WTC11 (cell line): ENCODE results near the gene ERGIC3. TPM values are rescaled to one million over a fixed set of nuclear protein-coding genes. Genes with fewer than 3 reads are reported as not detected.

Experiments
- ATAC-seq: fragments of 200-7000 bp; cut with Tn5 transposase; 2 replicates; pipeline ENCODE4 v1.10.0; 2021; ENCODE audit warnings: mild to moderate bottlenecking, moderate library complexity
- CTCF ChIA-PET: fragments of 300-600 bp; sonication (Branson Sonifier 250); formaldehyde crosslinking; loops from one replicate; lab custom pipeline; 2021; ENCODE audit warnings: antibody characterized with exemption; lab: Charles Lee
- POLR2A ChIA-PET: fragments of 350-600 bp; sonication (Branson Sonifier 250); formaldehyde crosslinking; loops from one replicate; lab custom pipeline; 2021; ENCODE audit warnings: antibody characterized with exemption; lab: Charles Lee
- DNase-seq: peaks from one replicate; pipeline ENCODE4 v3.0.0; 2021; ENCODE audit warnings: low spot score
- H3K27ac Mint-ChIP-seq: 2 replicates; pipeline ENCODE4 v1.8.0; 2021; ENCODE audit warnings: mixed read lengths
- H3K27me3 Mint-ChIP-seq: 2 replicates; pipeline ENCODE4 v1.8.0; 2021; ENCODE audit warnings: low read depth, mild to moderate bottlenecking, moderate library complexity, mixed read lengths
- H3K36me3 Mint-ChIP-seq: 2 replicates; pipeline ENCODE4 v1.8.0; 2021; ENCODE audit warnings: mixed read lengths
- H3K4me1 Mint-ChIP-seq: 2 replicates; pipeline ENCODE4 v1.8.0; 2022; ENCODE audit warnings: mixed read lengths
- H3K4me3 Mint-ChIP-seq: 2 replicates; pipeline ENCODE4 v1.8.0; 2021; ENCODE audit warnings: mild to moderate bottlenecking, moderate library complexity, mixed read lengths
- H3K9me3 Mint-ChIP-seq: 2 replicates; pipeline ENCODE4 v1.8.0; 2021; ENCODE audit warnings: mixed read lengths
- ESRRA ChIP-seq: sonication (generic); formaldehyde crosslinking; IDR thresholded peaks from 2 replicates; pipeline ENCODE4 v1.8.1; 2022; ENCODE audit warnings: mild to moderate bottlenecking, missing genetic modification reagents, borderline replicate concordance
- FOXP1 ChIP-seq: sonication (generic); formaldehyde crosslinking; IDR thresholded peaks from 2 replicates; pipeline ENCODE4 v1.8.0; 2022; ENCODE audit warnings: missing genetic modification reagents, mild to moderate bottlenecking, moderate library complexity, borderline replicate concordance
- GRHL2 ChIP-seq: fragments of 250-450 bp; sonication (Bioruptor Pico); IDR thresholded peaks from 2 replicates; pipeline ENCODE4 v1.8.0; 2022; ENCODE audit warnings: mild to moderate bottlenecking, moderate library complexity; ENCODE audit not compliant: insufficient replicate concordance, severe bottlenecking
- HMGA2 ChIP-seq: fragments of 250-450 bp; sonication (Bioruptor Pico); IDR thresholded peaks from 2 replicates; pipeline ENCODE4 v1.4.0; 2021; ENCODE audit warnings: mild to moderate bottlenecking, moderate library complexity
- JAZF1 ChIP-seq: fragments of 250-450 bp; sonication (Bioruptor Pico); IDR thresholded peaks from 2 replicates; pipeline ENCODE4 v1.9.0; 2021; ENCODE audit warnings: moderate library complexity, mild to moderate bottlenecking, inconsistent platforms
- MAX ChIP-seq: sonication (generic); formaldehyde crosslinking; IDR thresholded peaks from 2 replicates; pipeline ENCODE4 v1.8.0; 2022; ENCODE audit warnings: mild to moderate bottlenecking, missing genetic modification reagents
- NFATC4 ChIP-seq: fragments of 250-450 bp; sonication (Bioruptor Pico); IDR thresholded peaks from 2 replicates; pipeline ENCODE4 v1.9.0; 2021; ENCODE audit warnings: mild to moderate bottlenecking
- OVOL2 ChIP-seq: fragments of 250-450 bp; sonication (Bioruptor Pico); IDR thresholded peaks from 2 replicates; pipeline ENCODE4 v1.9.0; 2021; ENCODE audit warnings: mild to moderate bottlenecking, borderline replicate concordance
- PRDM15 ChIP-seq: sonication (generic); formaldehyde crosslinking; IDR thresholded peaks from 2 replicates; pipeline ENCODE4 v1.8.0; 2022; ENCODE audit warnings: missing genetic modification reagents
- PRRX2 ChIP-seq: fragments of 250-450 bp; sonication (Bioruptor Pico); IDR thresholded peaks from 2 replicates; pipeline ENCODE4 v1.8.0; 2021; ENCODE audit warnings: mild to moderate bottlenecking
- RELA ChIP-seq: sonication (generic); formaldehyde crosslinking; IDR thresholded peaks from 2 replicates; pipeline ENCODE4 v1.8.1; 2022; ENCODE audit warnings: missing genetic modification reagents, mild to moderate bottlenecking, borderline replicate concordance
- TEAD4 ChIP-seq: sonication (generic); formaldehyde crosslinking; IDR thresholded peaks from 2 replicates; pipeline ENCODE4 v1.8.0; 2022; ENCODE audit warnings: mild to moderate bottlenecking, missing genetic modification reagents
- USF1 ChIP-seq: sonication (generic); formaldehyde crosslinking; IDR thresholded peaks from 2 replicates; pipeline ENCODE4 v1.8.0; 2022; ENCODE audit warnings: mild to moderate bottlenecking, missing genetic modification reagents
- USF2 ChIP-seq: sonication (generic); formaldehyde crosslinking; IDR thresholded peaks from 2 replicates; pipeline ENCODE4 v1.8.1; 2023; ENCODE audit warnings: mild to moderate bottlenecking, missing genetic modification reagents, moderate library complexity
- ZNF138 ChIP-seq: sonication (generic); formaldehyde crosslinking; conservative IDR thresholded peaks from 2 replicates; pipeline ENCODE4 v1.8.1; 2022; ENCODE audit warnings: mild to moderate bottlenecking, moderate library complexity, missing genetic modification reagents
- ZNF232 ChIP-seq: sonication (generic); formaldehyde crosslinking; IDR thresholded peaks from 2 replicates; pipeline ENCODE4 v1.8.0; 2022; ENCODE audit warnings: mild to moderate bottlenecking, missing genetic modification reagents
- ZNF512 ChIP-seq: sonication (generic); formaldehyde crosslinking; IDR thresholded peaks from 2 replicates; pipeline ENCODE4 v1.8.1; 2022; ENCODE audit warnings: missing genetic modification reagents, borderline replicate concordance
- ZNF532 ChIP-seq: fragments of 250-450 bp; sonication (Bioruptor Pico); IDR thresholded peaks from 2 replicates; pipeline ENCODE4 v1.9.0; 2021; ENCODE audit warnings: mild to moderate bottlenecking, borderline replicate concordance
- ZNF671 ChIP-seq: fragments of 250-450 bp; sonication (Bioruptor Pico); IDR thresholded peaks from 2 replicates; pipeline ENCODE4 v1.8.0; 2021; ENCODE audit warnings: mild to moderate bottlenecking
- total RNA-seq: library from RNA; stranded (reverse); gene quantifications from 3 replicates; pipeline ENCODE4 v1.2.3, GENCODE V29; 2021

Gene ERGIC3
- total RNA-seq, 1 experiment from 2014 or later = 168 TPM

GRCh38 chr20:35601990-35602389 is 60.1 kb downstream of the ERGIC3 start:
- no peaks in the 10 kb centered on the region for H3K9me3 Mint-ChIP-seq
- H3K27ac Mint-ChIP-seq = no peak overlapping the region
- peak overlapping the region; percentile 41 for H3K4me3 Mint-ChIP-seq
- no peaks in the 10 kb centered on the region for H3K36me3 Mint-ChIP-seq
- TF ChIP-seq OVOL2 (no peak), ZNF671 (CRISPR knock-in tag) (no peak), ZNF232 (CRISPR knock-in tag) (no peak), FOXP1 (CRISPR knock-in tag) (no peak), USF2 (no peak), PRRX2 (CRISPR knock-in tag) (no peak), MAX (CRISPR knock-in tag) (no peak), PRDM15 (no peak), ZNF138 (CRISPR knock-in tag) (no peak), ZNF512 (CRISPR knock-in tag) (no peak), ESRRA (CRISPR knock-in tag) (no peak), TEAD4 (CRISPR knock-in tag) (no peak), ZNF532 (no peak), GRHL2 (CRISPR knock-in tag) (no peak), RELA (CRISPR knock-in tag) (no peak), NFATC4 (CRISPR knock-in tag) (no peak), JAZF1 (CRISPR knock-in tag) (no peak), USF1 (no peak), HMGA2 (CRISPR knock-in tag) (no peak)
- peaks cover 69% of the 10 kb centered on the region for H3K27me3 Mint-ChIP-seq
- peaks cover 9% of the 10 kb centered on the region for H3K4me1 Mint-ChIP-seq
- CTCF ChIA-PET = interaction anchor here (0.6 to 2.1 kb wide), 13 partner anchors 9 to 352 kb away, joined by 3 to 62 read pairs (median 5); partner anchors contain the start of genes ERGIC3, SCAND1 and SPAG4
- ATAC-seq (no peak), DNase-seq (no peak)
- POLR2A ChIA-PET = interaction anchor here (1.4 to 1.6 kb wide), 3 partner anchors 14 to 140 kb away, joined by 3 to 8 read pairs (median 5); partner anchors contain the start of genes RBM39 and SPAG4
